ENCODE data around the gene HBQ1.

DNA sequence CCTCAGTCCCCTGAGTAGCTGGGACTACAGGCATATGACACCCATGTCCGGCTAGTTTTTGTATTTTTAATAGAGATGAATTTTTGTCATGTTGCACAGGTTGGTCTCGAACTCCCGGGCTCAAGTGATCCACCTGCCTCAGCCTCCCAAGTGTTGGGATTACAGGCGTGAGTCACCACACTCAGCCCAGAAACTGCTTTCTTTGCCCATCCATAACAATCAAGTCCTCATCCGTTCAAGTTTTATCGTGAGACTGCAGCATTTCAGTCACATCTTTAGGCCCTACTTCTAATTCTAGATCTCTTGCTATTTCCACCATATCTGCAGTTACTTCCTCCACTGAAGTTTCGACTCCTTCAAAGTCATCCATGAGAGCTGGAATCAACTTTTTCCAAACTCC lies 48.1 kb upstream of the HBQ1 start:
- no peak for TF ChIP-seq POLR2A (IDR thresholded peaks at IDR 0.05)
- TF ChIP-seq, protein P1, sequence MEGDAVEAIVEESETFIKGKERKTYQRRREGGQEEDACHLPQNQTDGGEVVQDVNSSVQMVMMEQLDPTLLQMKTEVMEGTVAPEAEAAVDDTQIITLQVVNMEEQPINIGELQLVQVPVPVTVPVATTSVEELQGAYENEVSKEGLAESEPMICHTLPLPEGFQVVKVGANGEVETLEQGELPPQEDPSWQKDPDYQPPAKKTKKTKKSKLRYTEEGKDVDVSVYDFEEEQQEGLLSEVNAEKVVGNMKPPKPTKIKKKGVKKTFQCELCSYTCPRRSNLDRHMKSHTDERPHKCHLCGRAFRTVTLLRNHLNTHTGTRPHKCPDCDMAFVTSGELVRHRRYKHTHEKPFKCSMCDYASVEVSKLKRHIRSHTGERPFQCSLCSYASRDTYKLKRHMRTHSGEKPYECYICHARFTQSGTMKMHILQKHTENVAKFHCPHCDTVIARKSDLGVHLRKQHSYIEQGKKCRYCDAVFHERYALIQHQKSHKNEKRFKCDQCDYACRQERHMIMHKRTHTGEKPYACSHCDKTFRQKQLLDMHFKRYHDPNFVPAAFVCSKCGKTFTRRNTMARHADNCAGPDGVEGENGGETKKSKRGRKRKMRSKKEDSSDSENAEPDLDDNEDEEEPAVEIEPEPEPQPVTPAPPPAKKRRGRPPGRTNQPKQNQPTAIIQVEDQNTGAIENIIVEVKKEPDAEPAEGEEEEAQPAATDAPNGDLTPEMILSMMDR (IDR thresholded peaks at IDR 0.05): no peak
- TF ChIP-seq POLR2AphosphoS5 (IDR thresholded peaks at IDR 0.05): no peak

Data from sigmoid colon (tissue), 4 donors.